Activated naive CD8-positive, alpha-beta T cell treated with anti-CD3 and anti-CD28 coated beads, Interleukin-2, amount 10 ng/mL, durations not matched to agents 7 days and 5 days (primary cell): Measurements from ENCODE around the gene SSMEM1. TPM values are rescaled to one million over a fixed set of nuclear protein-coding genes. Genes with fewer than 3 reads are reported as not detected.
"Not testable (repeated sequence)": the region's sequence is repeated elsewhere in the genome, so short reads cannot be mapped to it uniquely, and the experiment has no call there.

Experiments
- ATAC-seq: fragments of 150-1000 bp; cut with Tn5 transposase; one replicate; pipeline ENCODE4 v1.10.0; 2021; ENCODE audit warnings: low read depth, moderate library complexity
- POLR2A ChIA-PET: fragments of 350-600 bp; sonication (Branson Sonifier 250); formaldehyde crosslinking; loops from one replicate; lab custom pipeline; 2021; ENCODE audit warnings: antibody characterized with exemption; lab: Charles Lee
- DNase-seq: peaks from one replicate; pipeline ENCODE4 v3.0.0; 2021
- H3K27ac Mint-ChIP-seq: one replicate; pipeline ENCODE4 v1.8.0; 2022; ENCODE audit warnings: mild to moderate bottlenecking, mixed read lengths
- H3K27me3 Mint-ChIP-seq: one replicate; pipeline ENCODE4 v1.8.0; 2022; ENCODE audit warnings: mild to moderate bottlenecking, moderate library complexity, mixed read lengths
- H3K36me3 Mint-ChIP-seq: one replicate; pipeline ENCODE4 v1.8.0; 2021; ENCODE audit warnings: mild to moderate bottlenecking, mixed read lengths
- H3K4me1 Mint-ChIP-seq: one replicate; pipeline ENCODE4 v1.8.0; 2021; ENCODE audit warnings: mixed read lengths
- H3K4me3 Mint-ChIP-seq: one replicate; pipeline ENCODE4 v1.8.0; 2022; ENCODE audit warnings: mild to moderate bottlenecking, moderate library complexity, mixed read lengths
- H3K9me3 Mint-ChIP-seq: one replicate; pipeline ENCODE4 v1.8.0; 2021; ENCODE audit warnings: mixed read lengths
- total RNA-seq, 2 experiments: library from RNA; stranded (reverse); gene quantifications; one replicate each; pipeline ENCODE4 v1.2.3, GENCODE V29; 2021

Gene SSMEM1, protein sequence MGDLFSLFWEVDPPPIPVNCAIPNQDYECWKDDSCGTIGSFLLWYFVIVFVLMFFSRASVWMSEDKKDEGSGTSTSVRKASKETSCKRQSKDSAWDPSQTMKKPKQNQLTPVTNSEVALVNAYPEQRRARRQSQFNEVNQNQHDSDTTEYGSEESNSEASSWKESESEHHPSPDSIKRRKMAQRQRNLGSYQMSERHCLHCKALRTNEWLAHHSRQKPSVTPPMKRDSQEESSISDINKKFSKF
- not detected for total RNA-seq

- ATAC-seq (no peak), DNase-seq (no peak)
- Mint-ChIP-seq H3K4me1 (peaks cover 6% of the 10 kb centered on the region), H3K9me3 (no peaks in the 10 kb centered on the region), H3K27ac (no peak within 1 kb of the TSS), H3K4me3 (no peak within 1 kb of the TSS), H3K27me3 (no peaks in the 10 kb centered on the region), H3K36me3 (peaks cover 9% of the 10 kb centered on the region)
- POLR2A ChIA-PET = no interaction called here
Measured at GRCh38 chr7:130207642-130208041, at the start of gene SSMEM1. Gene SSMEM1, plus strand, starts transcription at chr7:130207860. Its CDS starts 51 bp downstream, at chr7:130207911.

DNA sequence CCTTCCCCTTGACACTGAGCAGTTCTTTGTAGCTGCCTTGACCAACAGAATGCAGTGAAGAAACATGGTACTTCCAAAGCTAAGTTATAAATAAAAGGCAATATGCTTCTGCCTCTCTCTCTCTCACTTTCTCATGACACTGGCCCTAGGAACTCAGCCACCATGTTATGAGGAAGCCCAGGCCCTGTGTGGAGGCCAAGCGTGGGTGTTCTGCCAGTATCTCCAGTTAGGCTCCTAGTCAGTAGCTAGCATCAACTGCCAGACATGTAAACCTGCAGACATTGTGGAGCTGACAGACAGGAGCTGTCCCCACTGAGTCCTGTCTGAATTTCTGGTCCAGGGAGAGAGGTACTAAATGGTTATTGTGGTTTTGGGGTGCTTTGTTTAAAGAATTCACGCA, 47.6 kb upstream of the SSMEM1 start:
- Mint-ChIP-seq H3K27me3 (peaks cover 4% of the 10 kb centered on the region), H3K9me3 (no peaks in the 10 kb centered on the region), H3K27ac (no peak overlapping the region), H3K36me3 (peaks cover 54% of the 10 kb centered on the region), H3K4me1 (no peaks in the 10 kb centered on the region), H3K4me3 (no peak overlapping the region)
- POLR2A ChIA-PET = no interaction called here
- DNase-seq (no peak), ATAC-seq (no peak)

- no peaks in the 10 kb centered on the region for H3K4me1 Mint-ChIP-seq
- H3K36me3 Mint-ChIP-seq = peaks cover 53% of the 10 kb centered on the region
- H3K9me3 Mint-ChIP-seq = no peaks in the 10 kb centered on the region
- H3K4me3 Mint-ChIP-seq = no peak overlapping the region
- peaks cover 2% of the 10 kb centered on the region for H3K27me3 Mint-ChIP-seq
- ATAC-seq = no peak
- POLR2A ChIA-PET = no interaction called here
- no peak for DNase-seq
- no peak overlapping the region for H3K27ac Mint-ChIP-seq
Measured at GRCh38 chr7:130160455-130160854, 47.2 kb upstream of the SSMEM1 start.

GRCh38 chr7:130162196-130162595, 45.5 kb upstream of the SSMEM1 start:
- Mint-ChIP-seq H3K27me3 (no peaks in the 10 kb centered on the region), H3K36me3 (peaks cover 52% of the 10 kb centered on the region), H3K4me3 (no peak overlapping the region), H3K4me1 (no peaks in the 10 kb centered on the region), H3K27ac (no peak overlapping the region), H3K9me3 (no peaks in the 10 kb centered on the region)
- ATAC-seq = no peak
- POLR2A ChIA-PET = no interaction called here
- DNase-seq = no peak

DNA sequence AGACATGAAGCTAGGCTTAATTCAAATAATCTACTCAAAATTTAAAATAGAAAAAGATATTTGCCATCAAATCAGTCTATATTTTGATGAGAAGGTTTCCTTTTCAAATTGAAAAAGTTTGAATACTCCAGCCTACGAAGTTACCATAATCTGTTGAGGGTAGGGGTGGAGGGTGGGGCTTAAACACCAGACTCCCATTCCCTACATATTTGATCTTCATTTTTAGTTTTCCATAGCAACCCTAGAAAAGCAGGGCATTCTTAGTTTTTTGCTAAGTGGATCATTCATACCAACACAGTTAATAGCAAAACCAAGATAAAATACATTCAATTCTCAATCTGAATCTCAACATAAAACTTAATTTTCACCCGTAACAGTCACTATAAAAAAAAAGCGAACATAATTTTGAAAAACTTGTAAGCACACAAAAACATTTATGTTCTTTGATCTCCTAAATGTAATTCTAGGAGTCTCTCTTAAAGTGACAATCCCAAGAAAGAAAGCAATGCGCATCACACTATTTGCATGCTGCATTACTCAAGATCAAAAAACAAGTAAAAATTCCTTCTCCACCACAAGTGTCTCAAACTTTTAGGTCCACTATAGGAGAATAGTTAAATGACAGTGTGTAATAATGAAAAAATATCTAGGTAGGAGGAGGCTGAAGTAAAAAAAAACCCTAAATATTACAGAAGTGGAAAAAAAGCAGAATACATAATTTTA, 33.3 kb upstream of the SSMEM1 start:
- H3K27ac Mint-ChIP-seq = no peak overlapping the region
- no peaks in the 10 kb centered on the region for H3K9me3 Mint-ChIP-seq
- peaks cover 10% of the 10 kb centered on the region for H3K36me3 Mint-ChIP-seq
- H3K4me3 Mint-ChIP-seq = no peak overlapping the region
- POLR2A ChIA-PET = no interaction called here
- no peaks in the 10 kb centered on the region for H3K4me1 Mint-ChIP-seq
- ATAC-seq = no peak
- no peaks in the 10 kb centered on the region for H3K27me3 Mint-ChIP-seq
- no peak for DNase-seq

DNA sequence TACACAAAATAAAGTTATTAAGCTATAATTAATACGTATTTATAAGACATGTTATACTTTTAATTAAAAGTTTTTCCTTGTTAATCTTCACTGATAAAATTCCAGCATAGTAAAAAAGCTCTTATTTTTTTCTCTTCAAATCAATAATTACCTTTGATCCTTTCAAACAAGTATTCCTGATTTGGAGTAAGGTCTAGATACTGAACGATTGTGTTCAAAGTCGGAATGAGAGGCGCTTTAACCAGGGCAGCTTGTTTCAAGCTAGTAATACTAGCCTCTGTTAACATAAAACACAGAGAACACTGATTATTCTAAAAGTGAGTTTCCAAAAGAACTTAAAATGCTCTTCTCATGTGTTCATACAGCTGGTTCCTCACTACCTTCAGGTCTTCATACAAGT, 29.4 kb upstream of the SSMEM1 start:
- ATAC-seq (no peak), DNase-seq (no peak)
- Mint-ChIP-seq H3K4me3 (no peak overlapping the region), H3K27ac (no peak overlapping the region), H3K36me3 (peaks cover 20% of the 10 kb centered on the region), H3K9me3 (no peaks in the 10 kb centered on the region), H3K27me3 (no peaks in the 10 kb centered on the region), H3K4me1 (peaks cover 3% of the 10 kb centered on the region)
- POLR2A ChIA-PET = interaction anchor here (0.5 to 0.9 kb wide), 2 partner anchors 27 to 196 kb away, joined by 3 read pairs; partner anchors contain the start of gene TMEM209

DNA sequence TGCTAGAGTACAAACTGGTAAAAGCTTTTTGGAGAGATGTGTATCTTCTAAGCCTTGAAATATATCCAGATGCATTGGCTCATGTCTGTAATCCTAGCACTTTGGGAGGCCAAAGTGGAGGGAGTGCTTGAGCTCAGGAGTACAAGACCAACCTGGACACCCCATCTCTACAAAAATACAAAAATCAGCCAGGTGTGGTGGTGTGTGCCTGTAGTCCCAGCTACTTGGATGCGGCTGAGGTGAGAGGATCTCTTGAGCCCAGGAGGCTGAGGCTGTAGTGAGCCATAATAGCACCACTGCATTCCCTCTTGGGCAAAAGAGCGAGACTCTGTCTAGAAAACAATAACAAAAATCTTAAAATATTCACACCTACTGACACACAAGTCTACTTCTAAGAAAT, 28.0 kb upstream of the SSMEM1 start:
- no peak for ATAC-seq
- H3K4me1 Mint-ChIP-seq = peaks cover 3% of the 10 kb centered on the region
- no peak overlapping the region for H3K27ac Mint-ChIP-seq
- POLR2A ChIA-PET = interaction anchor here (0.6 kb wide), 1 partner anchor 96 kb away, joined by 3 read pairs; no protein-coding TSS in a partner anchor
- H3K36me3 Mint-ChIP-seq = peaks cover 22% of the 10 kb centered on the region
- no peaks in the 10 kb centered on the region for H3K9me3 Mint-ChIP-seq
- no peaks in the 10 kb centered on the region for H3K27me3 Mint-ChIP-seq
- no peak for DNase-seq
- no peak overlapping the region for H3K4me3 Mint-ChIP-seq

DNA sequence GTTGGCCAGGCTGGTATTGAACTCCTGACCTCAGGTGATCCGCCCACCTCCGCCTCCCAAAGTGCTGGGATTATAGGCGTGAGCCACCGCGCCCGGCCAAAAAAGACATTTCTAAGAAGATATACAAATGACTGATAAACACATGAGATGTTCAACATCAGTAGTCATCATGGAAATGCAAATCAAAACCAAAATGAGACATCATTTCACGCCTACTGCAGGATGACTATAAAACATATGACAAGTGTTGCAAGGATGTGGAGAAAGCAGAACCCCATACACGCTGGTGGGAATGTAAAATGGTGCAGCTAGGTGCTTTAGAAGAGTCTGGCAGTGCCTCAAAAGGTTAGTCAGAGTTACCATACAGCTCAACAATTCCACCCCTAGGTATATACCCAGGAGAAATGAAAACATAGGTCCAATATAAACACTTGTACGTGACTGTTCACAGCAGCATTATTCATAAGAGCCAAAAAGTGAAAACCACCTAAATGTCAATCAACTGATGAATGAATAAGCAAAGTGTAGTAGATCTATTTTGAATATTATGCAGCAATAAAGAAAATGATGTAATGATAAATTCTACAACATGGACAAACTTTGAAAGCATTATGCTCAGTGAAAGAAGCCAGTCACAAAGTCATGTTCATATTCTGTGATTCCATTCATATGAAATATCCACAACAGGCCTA, 26.9 kb upstream of the SSMEM1 start:
- Mint-ChIP-seq H3K9me3 (no peaks in the 10 kb centered on the region), H3K27ac (no peak overlapping the region), H3K4me3 (no peak overlapping the region), H3K27me3 (no peaks in the 10 kb centered on the region), H3K4me1 (peaks cover 3% of the 10 kb centered on the region), H3K36me3 (peaks cover 25% of the 10 kb centered on the region)
- DNase-seq (no peak), ATAC-seq (no peak)
- POLR2A ChIA-PET = no interaction called here

GRCh38 chr7:130181263-130181605, 26.4 kb upstream of the SSMEM1 start:
- DNase-seq = no peak
- Mint-ChIP-seq H3K36me3 (peaks cover 25% of the 10 kb centered on the region), H3K27ac (no peak overlapping the region), H3K27me3 (no peaks in the 10 kb centered on the region), H3K4me3 (no peak overlapping the region), H3K9me3 (no peaks in the 10 kb centered on the region), H3K4me1 (peaks cover 3% of the 10 kb centered on the region)
- POLR2A ChIA-PET = no interaction called here
- no peak for ATAC-seq

GRCh38 chr7:130182990-130183389, 24.7 kb upstream of the SSMEM1 start:
- Mint-ChIP-seq H3K4me1 (peaks cover 3% of the 10 kb centered on the region), H3K36me3 (peaks cover 25% of the 10 kb centered on the region), H3K9me3 (no peaks in the 10 kb centered on the region), H3K4me3 (no peak overlapping the region), H3K27ac (no peak overlapping the region), H3K27me3 (no peaks in the 10 kb centered on the region)
- POLR2A ChIA-PET = interaction anchor here (0.7 kb wide), 1 partner anchor 10 kb away, joined by 4 read pairs; no protein-coding TSS in a partner anchor
- no peak for ATAC-seq
- DNase-seq = no peak

- ATAC-seq, POLR2A ChIA-PET: not testable (repeated sequence)
Measured at GRCh38 chr7:130184349-130184748, 23.3 kb upstream of the SSMEM1 start.

DNA sequence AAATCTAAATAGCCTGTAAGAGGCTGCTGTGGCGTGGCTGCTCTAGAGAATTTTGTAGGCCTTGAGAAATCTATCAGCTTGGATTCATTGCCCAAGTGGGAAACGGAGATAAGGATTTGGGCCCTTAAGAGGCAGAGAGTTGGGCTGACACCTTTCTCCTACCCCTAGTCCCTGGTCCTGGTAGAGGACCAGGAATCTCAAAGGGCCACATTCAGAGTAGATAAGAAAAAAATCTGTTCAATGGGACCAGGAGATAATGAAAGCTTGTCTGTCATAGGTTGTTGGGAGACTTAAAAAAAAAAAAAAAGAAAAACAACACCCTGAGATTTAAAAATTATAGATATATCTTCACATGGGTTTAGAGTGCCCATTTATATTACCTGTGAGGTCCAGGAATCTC, 20.3 kb upstream of the SSMEM1 start:
- Mint-ChIP-seq H3K27ac (no peak overlapping the region), H3K4me3 (no peak overlapping the region), H3K27me3 (no peaks in the 10 kb centered on the region), H3K36me3 (peaks cover 18% of the 10 kb centered on the region), H3K4me1 (no peaks in the 10 kb centered on the region), H3K9me3 (no peaks in the 10 kb centered on the region)
- DNase-seq (no peak), ATAC-seq (no peak)
- POLR2A ChIA-PET = interaction anchor here (1.4 kb wide), 1 partner anchor 18 kb away, joined by 5 read pairs; the partner anchor contains the start of gene TMEM209

More at GRCh38 chr7:130184349-130184748, 23.3 kb upstream of the SSMEM1 start:
- H3K36me3 Mint-ChIP-seq = peaks cover 24% of the 10 kb centered on the region
- H3K9me3 Mint-ChIP-seq, H3K4me1 Mint-ChIP-seq, H3K4me3 Mint-ChIP-seq, H3K27me3 Mint-ChIP-seq, DNase-seq, H3K27ac Mint-ChIP-seq: not testable (repeated sequence)

GRCh38 chr7:130189343-130189742, 18.3 kb upstream of the SSMEM1 start:
- DNase-seq (no peak), ATAC-seq (no peak)
- Mint-ChIP-seq H3K4me1 (peaks cover 2% of the 10 kb centered on the region), H3K9me3 (no peaks in the 10 kb centered on the region), H3K36me3 (peaks cover 20% of the 10 kb centered on the region), H3K4me3 (no peak overlapping the region), H3K27me3 (no peaks in the 10 kb centered on the region), H3K27ac (no peak overlapping the region)
- POLR2A ChIA-PET = interaction anchor here (1.0 kb wide), 1 partner anchor 16 kb away, joined by 3 read pairs; the partner anchor contains the start of gene TMEM209
